Dedifferentiated amniotic fluid mesenchymal stem cell (primary cell): ENCODE measurements around the gene DNAJB13.

Source experiments
- DNase-seq: peaks from one replicate; pipeline ENCODE4 v3.0.0-alpha.2; 2016; ENCODE audit errors: extremely low spot score

DNAJB13 gene

DNA sequence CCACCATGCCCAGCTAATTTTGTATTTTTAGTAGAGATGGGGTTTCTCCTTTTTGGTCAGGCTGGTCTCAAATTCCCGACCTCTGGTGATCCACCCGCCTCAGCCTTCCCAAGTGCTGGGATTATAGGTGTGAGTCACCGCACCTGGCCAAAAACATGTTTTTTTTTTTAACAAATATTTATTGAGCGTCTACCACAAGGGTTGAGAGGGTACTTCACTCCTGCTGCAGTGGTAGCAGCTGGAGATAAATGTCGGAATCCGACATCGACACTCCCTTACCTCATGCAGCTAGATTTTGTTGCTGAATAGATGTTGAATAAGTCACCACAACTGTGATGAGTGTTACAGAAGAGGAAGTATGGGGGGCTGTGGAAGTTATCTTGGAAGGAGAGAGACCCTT lies 971 bp downstream of the DNAJB13 start:
- DNase-seq: no peak

DNA sequence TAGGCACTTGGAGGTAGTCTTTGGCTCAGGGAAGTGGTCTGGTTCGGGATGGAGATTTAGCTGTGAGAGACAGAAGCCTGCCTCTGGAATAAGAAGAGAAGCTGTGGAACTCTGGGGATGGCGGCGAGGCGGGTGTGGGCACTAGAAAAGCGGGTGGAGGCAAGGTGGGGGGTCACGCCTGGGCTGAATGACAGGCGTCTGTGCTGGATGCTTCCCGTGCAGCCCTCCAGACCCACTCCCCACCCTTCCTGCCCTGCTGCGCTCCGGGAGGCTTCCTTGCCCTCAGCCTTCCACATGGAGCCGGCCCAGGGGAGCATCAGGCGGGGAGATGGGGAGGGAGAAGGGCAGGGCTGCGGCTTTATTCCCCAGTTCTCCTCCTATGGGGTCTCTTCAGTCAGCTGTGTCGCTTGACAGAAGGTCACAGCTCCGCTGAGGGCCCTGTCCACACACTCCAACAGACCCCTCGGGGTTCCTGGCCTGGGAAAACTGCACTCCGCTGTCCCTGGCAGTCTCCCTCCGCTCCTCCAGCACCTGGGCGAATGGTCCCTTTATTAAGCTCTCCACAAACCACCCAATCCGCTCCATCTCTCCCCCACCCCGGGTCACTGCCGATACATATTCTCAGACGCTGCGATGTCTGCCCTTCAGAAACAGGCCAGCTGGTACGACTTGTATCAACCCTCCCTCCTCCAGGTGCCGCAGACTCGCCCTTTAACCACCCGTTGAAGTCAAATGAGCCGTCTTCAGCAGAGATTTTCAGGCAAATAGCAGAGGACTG lies 6.2 kb downstream of the DNAJB13 start:
- DNase-seq: no peak

DNA sequence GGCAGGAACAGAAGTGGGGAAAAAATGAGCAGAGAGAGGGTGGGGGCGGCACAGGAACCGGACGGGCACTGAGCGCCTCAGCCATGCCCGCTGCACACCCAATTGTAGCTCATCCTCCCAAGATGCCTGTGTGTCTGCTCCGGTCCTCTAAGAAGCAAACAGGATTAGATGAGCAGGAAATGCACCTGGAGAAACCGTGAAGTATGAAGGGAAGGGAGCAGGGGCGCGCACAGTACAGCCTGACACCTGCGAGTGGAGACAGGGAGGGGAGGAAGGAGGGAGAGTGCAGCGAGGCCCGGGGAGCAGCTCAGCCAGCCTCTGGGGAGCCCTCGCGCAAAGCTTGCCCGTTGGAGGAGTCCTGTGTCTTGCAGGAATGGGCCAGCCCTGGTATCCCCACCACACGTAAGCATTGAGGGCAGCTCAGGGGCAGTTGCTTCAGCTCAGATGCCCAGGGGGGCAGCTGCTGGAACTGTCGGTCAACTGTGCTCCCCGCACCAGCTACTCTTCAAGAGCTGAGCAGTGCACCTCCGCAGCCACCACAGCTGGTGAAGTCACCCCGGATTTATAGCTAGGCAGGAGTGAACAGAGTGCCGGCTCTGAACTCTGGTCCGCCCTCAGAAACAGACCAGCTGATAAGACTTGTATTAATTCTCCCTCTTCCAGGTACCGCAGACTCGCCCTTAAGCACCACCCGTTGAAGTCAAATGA lies 7.0 kb downstream of the DNAJB13 start:
- no peak for DNase-seq

DNA sequence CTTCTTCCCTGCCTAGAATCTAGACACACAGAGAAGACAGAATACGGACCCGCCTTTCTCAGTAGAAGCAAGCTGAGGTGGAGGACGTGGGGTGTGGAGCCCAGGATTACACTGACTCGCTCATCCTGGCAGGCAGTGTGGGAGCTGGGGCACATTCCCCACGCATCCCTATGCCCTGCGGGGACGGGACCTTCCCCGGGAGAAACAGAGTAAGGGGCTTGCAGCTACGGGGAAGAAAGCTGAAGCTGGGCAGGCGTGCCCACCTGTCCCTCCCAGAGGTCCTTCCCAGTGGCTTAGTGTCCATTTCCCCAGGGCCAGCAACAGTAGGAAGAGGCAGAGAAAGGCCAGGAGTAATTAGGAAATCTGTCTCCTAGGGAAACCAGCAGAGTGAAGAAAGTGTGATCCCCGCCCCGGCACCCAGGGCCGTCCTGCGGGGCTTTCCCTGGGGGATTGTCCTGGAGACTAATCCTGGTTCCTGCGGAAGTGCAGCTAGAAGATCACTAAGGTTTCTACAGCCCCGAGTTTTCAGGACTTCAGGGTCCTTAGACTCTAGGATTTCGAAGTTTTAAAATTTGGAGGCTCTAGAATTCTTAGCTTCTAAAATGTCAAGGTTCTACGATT lies 7.8 kb downstream of the DNAJB13 start:
- DNase-seq: no peak

DNA sequence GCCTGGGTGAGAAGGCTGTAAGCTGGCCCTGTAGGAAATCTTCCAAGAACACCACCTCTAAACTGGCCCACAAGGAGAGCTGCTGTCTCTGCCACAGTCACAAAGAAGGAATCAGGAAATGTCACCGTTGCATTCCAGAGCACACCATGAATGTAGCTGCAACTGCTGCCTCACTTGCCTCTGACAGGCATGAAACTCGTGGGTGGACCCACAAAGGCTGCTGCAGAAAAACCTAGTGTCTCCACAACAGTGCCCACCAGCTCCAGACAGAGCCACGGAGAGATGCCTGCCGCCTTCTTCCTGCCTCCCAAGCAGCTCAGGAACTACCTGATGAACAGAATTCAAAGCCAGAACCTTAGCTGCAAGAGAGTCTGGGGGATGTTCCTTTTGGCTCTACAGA lies 10.5 kb downstream of the DNAJB13 start:
- DNase-seq: no peak

DNA sequence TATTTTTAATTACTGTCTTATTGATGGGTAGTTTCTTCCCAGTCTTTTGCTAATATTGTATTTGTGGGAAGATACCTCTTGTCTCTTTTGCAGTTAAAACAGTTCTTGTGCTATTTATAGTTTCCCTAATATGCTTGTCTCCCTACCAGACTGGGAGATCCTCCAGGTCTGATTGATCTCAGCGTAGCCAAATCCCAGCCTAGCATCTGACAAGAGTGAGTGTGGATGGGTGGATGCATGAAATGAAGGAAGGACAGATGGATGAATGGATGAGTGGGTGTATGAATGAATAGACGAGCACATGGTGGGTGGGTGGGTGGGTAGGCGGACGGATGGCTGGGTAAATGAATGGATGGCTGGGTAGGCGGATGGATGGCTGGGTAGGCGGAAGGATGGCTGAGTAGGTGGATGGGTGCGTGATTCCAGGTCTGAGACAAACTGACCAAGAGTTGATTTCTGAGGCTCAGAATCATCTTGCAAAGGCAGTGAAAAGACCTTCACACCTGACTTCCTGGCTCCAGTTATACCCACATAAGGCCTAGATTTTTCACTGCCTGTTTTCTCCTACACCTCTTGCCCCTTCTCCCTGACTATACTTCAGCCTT lies 11.4 kb downstream of the DNAJB13 start:
- no peak for DNase-seq

DNA sequence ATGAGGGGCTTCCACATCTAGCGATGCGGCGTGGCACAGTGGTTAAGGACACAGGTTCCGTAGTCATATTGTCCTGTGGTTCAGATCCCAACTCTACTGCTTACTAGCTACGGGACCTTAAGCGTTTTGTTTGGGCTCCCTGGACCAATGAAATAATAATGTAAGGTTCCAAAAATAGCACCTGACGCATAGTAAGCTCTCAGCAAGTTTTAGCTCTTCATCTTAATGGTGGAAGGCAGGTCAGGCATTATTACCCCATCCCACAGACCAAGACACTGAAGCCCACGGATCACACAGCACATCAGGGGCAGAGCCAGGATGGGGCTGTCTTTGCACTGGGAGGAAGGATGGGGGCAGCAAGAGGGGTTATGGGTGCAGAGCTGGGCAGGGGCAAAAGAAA lies 13.0 kb downstream of the DNAJB13 start:
- no peak for DNase-seq

DNA sequence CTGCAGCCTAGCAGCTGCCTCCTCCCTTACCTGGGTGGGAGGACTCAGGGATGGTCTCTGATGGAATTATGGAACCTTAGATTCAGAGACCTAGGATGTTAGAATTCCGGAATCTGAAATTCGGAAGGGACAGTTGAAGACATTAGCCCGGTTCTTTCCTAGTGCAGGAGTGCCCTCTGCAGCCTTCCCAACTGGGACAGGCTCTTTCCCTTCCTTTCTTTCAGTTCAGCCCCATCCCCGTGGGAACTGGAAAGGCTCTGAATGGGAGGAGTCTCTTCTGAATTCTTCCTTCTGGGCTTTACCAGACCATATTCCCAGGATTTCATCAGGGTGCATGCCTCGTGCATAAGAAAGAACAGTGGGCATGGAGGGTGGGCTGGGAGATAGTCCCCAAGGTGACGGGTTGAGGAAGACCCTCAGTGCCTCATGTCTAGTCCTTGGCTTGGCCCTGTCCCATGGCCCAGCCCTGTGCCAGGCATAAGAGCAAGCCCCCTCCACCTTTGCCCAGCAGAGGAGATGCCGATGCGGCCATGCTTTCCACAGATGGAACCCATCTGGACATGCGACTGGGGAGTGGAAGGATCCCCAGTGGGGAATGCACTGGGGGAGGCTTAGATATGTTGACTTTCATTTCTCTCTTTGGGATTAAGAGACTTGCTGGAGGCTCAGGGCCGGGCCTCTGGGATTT lies 14.4 kb downstream of the DNAJB13 start:
- no peak for DNase-seq

DNA sequence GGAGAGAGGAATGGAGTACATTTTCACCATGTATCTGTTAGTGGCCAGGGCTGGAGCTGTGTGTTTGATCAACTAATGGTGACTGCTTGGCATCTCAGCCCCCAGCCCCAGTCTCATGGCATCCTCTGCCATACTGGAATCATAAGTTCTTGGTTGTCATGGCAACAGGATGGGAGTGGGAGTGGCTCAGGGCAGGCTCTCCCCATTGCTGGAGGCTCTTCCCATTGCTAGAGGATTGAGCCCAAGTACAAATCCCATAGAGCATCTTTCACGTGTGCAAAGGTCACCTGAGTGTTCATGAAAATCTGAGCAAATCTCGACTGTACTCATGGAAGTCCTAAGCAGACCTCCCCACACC lies 14.9 kb downstream of the DNAJB13 start:
- DNase-seq: no peak

DNA sequence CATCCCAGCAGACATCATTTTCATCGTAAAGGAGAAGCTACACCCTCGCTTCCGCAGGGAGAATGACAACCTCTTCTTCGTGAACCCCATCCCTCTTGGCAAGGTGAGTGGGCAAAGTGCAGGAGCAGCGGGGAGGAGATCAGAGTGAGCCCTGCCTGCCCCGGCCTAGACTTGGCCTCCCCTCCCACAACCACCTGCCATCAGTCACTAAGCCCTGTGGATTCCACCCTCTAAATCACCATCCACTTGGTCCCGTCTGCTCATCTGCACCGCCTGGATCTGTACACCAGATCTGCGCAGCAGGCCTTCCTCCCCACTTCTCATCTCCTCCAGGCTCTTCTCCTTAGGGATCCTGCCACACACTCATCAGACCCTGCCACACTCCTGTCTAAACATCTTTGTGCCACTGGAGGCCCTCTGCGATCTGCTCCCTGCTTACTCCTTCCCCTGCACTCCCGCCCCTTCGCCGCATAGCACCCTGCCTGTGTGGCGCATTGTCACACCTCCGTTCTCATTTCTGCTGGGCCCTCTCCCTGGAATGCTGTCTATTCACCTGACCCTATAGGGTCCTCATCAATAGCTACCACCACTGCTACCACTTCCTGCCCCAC lies 17.6 kb downstream of the DNAJB13 start:
- no peak for DNase-seq

DNA sequence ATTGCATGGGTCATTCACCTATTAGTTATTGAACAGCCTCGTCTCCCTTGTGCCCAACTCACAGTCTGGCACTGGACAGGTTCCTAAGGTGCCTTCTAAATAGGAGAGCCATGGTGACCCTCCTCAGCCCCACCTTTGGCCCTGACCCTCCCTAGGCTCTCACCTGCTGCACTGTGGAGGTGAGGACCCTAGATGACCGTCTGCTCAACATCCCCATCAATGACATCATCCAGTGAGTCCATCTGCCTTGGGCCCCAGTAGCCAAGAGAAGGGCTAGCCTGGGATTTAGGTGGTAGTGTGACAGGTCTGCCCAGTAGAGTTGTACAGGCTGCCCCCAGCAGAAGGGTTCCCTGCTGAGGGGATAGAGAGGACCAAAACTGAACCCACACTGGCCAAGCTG lies 18.3 kb downstream of the DNAJB13 start:
- DNase-seq: no peak

DNA sequence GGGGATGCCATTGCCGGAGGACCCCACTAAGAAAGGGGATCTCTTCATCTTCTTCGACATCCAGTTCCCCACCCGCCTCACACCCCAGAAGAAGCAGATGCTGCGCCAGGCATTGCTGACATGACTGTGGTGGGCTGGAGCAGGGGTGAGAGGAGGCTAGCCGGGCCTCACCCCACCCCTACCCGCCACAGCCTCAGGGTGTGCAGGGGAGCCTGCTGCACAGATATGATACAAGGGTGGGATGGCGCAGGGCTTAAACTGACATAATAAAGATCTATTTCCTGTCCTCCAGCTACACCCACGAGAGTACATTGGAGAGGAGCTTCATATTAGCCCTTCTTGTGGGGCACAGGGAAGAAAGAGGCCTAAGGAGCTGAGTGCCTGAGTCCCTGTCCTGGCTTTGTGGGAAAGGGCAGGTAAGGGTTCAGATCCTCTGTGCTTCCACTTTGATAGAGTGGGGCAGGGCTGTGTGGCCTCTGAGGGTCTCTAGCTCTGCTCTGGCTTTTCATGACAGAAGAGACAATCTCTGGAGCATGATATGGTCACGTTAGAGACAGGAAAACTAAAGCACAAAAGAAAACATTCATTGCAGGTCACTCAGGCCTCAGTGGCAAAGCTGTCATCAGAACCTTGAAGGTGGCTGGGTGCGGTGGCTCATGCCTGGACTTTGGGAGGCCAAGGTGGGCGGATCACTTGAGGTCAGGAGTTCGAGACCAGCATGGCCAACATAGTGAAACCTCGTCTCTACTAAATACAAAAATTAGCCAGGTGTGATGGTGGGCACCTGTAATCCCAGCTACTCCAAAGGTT lies 19.4 kb downstream of the DNAJB13 start:
- no peak for DNase-seq

DNA sequence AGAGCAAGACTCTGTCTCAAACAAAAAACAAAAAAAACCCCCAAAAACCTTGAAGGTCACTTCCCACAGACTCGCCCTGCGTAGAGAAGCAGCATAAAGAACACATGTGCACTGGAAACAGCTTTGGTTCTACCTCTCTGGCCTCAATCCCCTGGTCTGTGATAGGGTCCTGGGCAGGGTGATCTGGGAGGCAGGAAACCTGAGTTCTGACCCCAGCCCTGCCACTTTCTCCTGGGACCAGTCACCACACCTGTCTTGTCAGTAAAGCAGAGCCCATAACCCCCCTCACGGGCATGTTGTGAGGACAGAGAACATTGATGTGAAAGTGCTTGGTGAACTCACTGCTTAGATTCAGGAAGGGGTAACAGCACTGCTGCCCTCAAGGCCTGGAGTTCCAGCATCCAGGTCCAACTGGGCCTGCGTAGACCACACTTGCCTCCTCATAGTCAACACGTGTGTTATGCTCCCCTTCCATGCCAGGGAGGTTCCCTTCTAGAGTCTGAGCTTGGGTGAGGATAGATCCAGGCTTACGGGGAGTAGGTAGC lies 20.4 kb downstream of the DNAJB13 start:
- DNase-seq: no peak

DNA sequence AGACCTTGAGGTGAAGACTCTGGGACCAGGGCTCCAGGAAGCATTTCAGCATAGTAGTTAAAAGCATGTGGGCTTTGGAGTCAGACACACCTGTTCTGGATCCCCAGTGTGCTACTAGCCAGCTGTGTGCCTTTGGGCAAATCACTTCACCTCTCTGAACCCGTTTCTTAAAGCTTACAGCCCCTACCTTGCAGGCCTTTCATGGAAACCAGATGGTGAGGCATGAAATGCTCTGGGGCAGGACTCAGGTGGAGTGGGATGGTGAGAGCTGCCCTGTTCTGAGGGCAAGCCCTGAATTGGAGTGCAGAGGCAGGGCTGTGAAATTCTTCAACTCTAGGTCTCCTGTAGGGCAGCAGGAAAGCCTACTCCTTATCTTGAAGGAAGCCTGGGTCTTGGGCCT lies 21.4 kb downstream of the DNAJB13 start:
- DNase-seq: no peak

DNA sequence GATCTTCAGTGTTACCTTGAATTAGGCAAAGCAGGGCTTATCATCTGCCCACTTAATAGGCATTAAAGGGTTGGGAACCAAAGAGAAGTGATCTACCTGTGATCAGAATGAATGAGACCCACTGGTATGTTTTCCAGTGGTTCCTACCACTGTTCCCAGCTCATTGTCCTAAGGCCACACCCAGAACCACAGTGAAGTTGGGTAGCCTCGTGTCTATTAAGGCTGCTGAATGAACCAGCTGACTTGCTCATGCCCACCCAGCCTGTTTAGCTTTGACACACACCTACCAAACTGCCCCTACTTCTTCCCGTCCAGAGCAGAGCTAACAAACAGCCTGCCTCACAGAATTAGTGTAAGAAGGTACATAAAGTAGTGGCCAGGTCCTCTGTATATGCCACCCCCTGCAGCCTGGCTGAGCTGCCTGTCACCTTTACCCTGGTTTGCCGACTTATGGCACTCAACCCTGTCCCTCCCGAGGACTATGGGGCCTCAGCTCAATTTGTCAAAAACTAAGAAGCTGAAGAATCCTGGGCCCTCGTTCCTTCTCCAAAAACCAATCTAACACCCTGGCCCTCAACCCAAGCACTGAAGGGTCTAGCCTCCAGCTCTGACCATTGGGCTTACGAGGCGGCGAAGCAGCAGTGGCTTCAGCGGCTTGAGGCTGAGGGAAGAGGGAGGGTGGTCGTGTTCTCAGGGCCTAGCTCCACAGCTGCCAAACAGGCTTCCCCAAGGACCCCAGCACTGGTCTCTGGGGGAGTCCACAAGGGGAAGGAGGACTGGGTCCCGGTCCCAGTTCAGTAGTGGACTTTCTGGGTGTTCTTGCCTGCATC lies 22.0 kb downstream of the DNAJB13 start:
- no peak for DNase-seq

DNA sequence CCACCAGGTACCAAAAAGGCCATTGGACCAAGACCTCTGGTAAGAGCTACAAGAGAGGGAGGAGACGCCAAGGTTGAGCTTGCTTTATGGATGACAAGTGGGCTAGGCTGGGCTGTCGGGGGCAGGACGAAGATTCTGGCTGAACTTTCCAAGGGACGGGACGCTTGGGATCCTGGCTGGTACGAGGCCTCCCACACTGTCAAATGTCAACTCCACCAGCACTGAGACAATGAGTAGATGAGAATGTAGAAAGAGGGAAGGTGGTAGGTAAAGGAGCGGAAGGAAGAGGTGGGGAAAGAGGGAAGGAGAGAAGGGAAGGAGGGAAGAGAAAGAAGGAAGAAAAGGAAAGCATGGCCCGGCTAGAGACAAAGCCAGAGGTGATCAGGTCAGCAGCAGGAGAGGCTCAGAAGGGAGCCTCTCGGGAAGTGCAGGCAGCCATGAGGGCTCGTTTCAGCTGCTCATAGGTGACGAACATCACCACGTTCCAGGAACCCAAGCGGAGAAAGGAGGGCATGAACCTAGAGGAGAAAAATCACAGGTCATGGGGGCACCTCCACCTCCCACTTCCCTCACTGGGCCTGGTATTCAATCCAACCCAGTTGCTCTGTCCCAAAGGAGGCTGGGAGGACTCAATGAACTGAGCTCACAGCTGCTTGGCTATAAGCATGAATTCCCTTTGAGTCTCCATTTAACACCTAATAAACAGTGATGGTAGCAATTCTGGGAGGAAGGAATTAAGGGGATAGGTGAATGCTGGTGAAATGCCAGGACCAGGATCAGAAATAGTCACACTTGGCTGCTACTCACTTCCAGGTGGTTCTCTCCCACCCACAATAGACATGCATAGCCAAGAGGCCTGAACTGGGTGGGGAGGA lies 24.0 kb downstream of the DNAJB13 start:
- DNase-seq: no peak

DNA sequence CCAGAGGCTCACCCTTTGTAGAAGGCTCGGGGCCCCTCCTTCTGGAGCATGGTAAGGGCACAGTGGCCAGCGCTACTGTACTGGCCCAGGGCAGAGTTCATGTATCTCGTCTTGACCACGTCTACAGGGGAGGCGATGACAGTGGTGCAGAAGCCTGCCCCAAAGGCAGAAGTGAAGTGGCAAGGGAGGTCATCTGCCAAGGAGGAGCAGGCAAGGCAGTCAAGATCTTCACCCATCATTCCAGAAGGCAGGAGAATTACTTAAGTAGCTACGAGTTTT lies 24.6 kb downstream of the DNAJB13 start:
- no peak for DNase-seq

DNA sequence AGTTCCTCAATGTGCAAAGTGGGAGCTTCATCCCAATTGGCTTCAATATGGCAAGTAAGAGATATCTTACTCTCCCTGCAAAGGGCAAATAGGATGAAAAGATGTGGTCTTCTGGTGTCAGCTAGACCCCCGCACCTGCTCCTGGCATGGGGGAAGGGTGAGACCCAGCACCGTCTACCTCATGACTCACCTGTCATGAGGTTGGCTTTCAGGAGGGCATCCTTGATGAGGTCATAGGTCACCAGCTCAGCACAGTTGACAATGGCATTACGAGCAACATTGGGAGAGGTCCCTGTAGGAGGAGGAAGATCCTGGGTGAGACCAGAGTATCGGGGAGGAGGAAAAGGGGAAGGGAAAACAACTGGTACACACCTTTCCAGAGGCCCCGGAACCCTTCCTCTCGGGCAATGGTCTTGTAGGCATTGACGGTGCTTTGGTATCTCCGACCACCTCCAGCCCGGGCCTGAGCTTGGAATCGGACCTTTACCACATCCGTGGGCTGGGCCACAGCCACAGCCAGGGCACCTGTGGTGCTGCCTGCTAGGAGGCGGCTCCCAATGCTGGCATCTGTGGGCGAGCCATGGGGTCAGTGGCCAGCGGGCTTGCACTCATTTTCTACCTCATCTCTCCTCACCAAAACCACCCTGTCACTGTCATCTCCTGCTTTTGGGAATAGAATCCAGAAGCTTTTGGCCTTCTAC lies 25.8 kb downstream of the DNAJB13 start:
- no peak for DNase-seq
